HG03045 (cell line): ENCODE data around the gene SPATA2.
"Not testable (repeated sequence)": the region's sequence is repeated elsewhere in the genome, so short reads cannot be mapped to it uniquely, and the experiment has no call there.

Experiments
- ATAC-seq: cut with Tn5 transposase; IDR thresholded peaks from one replicate; pipeline ENCODE4 v1.9.1; 2021; ENCODE audit warnings: mild to moderate bottlenecking, moderate library complexity; ENCODE audit not compliant: unreplicated experiment

Gene SPATA2

GRCh38 chr20:49915380-49916145 is at the start of gene SPATA2:
Gene SPATA2 (minus strand): TSS chr20:49915529. CDS start chr20:49908490, 7,039 bp downstream.
- peak; percentile 83 for ATAC-seq

- no peak for ATAC-seq
Observed at GRCh38 chr20:49961413-49961812, 46.1 kb upstream of the SPATA2 start.

- ATAC-seq = not testable (repeated sequence)
Observed at GRCh38 chr20:49957089-49957938, 42.0 kb upstream of the SPATA2 start.

- ATAC-seq = no peak
Observed at GRCh38 chr20:49956689-49957088, 41.4 kb upstream of the SPATA2 start.

- not testable (repeated sequence) for ATAC-seq
Observed at GRCh38 chr20:49955830-49956396, 40.6 kb upstream of the SPATA2 start.

- ATAC-seq = no peak
Observed at GRCh38 chr20:49955167-49955566, 39.8 kb upstream of the SPATA2 start.

- ATAC-seq = no peak
Observed at GRCh38 chr20:49951151-49951550, 35.8 kb upstream of the SPATA2 start.

- no peak for ATAC-seq
Observed at GRCh38 chr20:49948809-49949507, 33.6 kb upstream of the SPATA2 start.

- no peak for ATAC-seq
Observed at GRCh38 chr20:49948178-49948577, 32.8 kb upstream of the SPATA2 start.

GRCh38 chr20:49945701-49946477 is 30.6 kb upstream of the SPATA2 start:
- ATAC-seq = no peak

- no peak for ATAC-seq
Observed at GRCh38 chr20:49945306-49945700, 30.0 kb upstream of the SPATA2 start.

- ATAC-seq = no peak
Observed at GRCh38 chr20:49942942-49943341, 27.6 kb upstream of the SPATA2 start.

GRCh38 chr20:49942303-49942702 is 27.0 kb upstream of the SPATA2 start:
- ATAC-seq = no peak

- no peak for ATAC-seq
Observed at GRCh38 chr20:49941456-49941855, 26.1 kb upstream of the SPATA2 start.

GRCh38 chr20:49938173-49939163 is 23.1 kb upstream of the SPATA2 start:
- no peak for ATAC-seq

- ATAC-seq = no peak
Observed at GRCh38 chr20:49937027-49937929, 21.9 kb upstream of the SPATA2 start.

- peak; percentile 75 for ATAC-seq
Observed at GRCh38 chr20:49936153-49937026, 21.1 kb upstream of the SPATA2 start, which contains the start of gene RNF114. Gene RNF114 (plus strand): TSS chr20:49936397. CDS start chr20:49936413, 16 bp downstream.
